AG04450 (cell line): Measurements from ENCODE around the gene TSPYL4. TPM values are rescaled to one million over a fixed set of nuclear protein-coding genes. Genes with fewer than 3 reads are reported as not detected.

Experiments used
- CTCF ChIA-PET: fragments of 300-600, 350-600 bp; formaldehyde crosslinking; extraction: SDS; loops from one replicate; lab custom pipeline; 2022; ENCODE audit warnings: antibody characterized with exemption, inconsistent platforms; lab: Charles Lee
- POLR2A ChIA-PET: fragments of 350-600 bp; formaldehyde crosslinking; extraction: SDS; loops from one replicate; lab custom pipeline; 2021; ENCODE audit warnings: antibody characterized with exemption, inconsistent platforms; lab: Yijun Ruan, JAX
- DNase-seq: peaks from one replicate; pipeline ENCODE4 v3.0.0-alpha.2; 2011; ENCODE audit warnings: low read depth, low spot score
- H3K27ac ChIP-seq: one replicate; pipeline ENCODE4 v1.5.1; 2012; ENCODE audit warnings: low read depth, low read length, control low read depth
- H3K27me3 ChIP-seq: one replicate; pipeline ENCODE4 v1.6.0; 2012; ENCODE audit warnings: low read length; ENCODE audit not compliant: control insufficient read depth, insufficient read depth
- H3K4me3 ChIP-seq: 2 replicates; pipeline ENCODE4 v1.5.1; 2011; ENCODE audit warnings: mild to moderate bottlenecking, low read depth, low read length, control low read depth
- H3K9me3 ChIP-seq: 2 replicates; pipeline ENCODE4 v1.5.1; 2012; ENCODE audit warnings: low read length; ENCODE audit not compliant: control insufficient read depth, insufficient read depth
- CTCF ChIP-seq: IDR thresholded peaks from 2 replicates; pipeline ENCODE4 v1.5.1; 2011; ENCODE audit warnings: low read depth, low read length, control low read depth, inconsistent platforms
- polyA plus RNA-seq: library from polyadenylated mRNA; depleted of rRNA; stranded (reverse); fragments of >200 nt; gene quantifications from 2 replicates; pipeline ENCODE4 v1.2.3, GENCODE V29; 2011

Gene TSPYL4
- polyA plus RNA-seq, 1 experiment = 25.1 TPM

GRCh38 chr6:116267836-116268588, 14.1 kb upstream of the TSPYL4 start:
- CTCF ChIA-PET = interaction anchor here (0.6 to 5.5 kb wide), 77 partner anchors 9 to 578 kb away, joined by 3 to 160 read pairs (median 5); partner anchors contain the start of genes CALHM4, CALHM5, RSPH4A and RWDD1
- POLR2A ChIA-PET = interaction anchor here (1.1 to 1.5 kb wide), 4 partner anchors 11 to 303 kb away, joined by 3 to 4 read pairs (median 3); partner anchors contain the start of genes RWDD1, TSPYL1 and TSPYL4
- Histone ChIP-seq H3K9me3 (no peaks in the 10 kb centered on the region; the same call in 1 of the 2 replicates), H3K27ac (no peak overlapping the region), H3K27me3 (no peaks in the 10 kb centered on the region), H3K4me3 (no peak overlapping the region)
- DNase-seq = no peak
- no peak for TF ChIP-seq CTCF

- CTCF ChIA-PET = interaction anchor here (0.6 to 5.5 kb wide), 19 partner anchors 8 to 330 kb away, joined by 3 to 160 read pairs (median 12); partner anchors contain the start of genes CALHM4, CALHM5, RWDD1 and TSPYL1
- no peak for TF ChIP-seq CTCF
- H3K4me3 ChIP-seq = no peak overlapping the region
- POLR2A ChIA-PET = no interaction called here
- DNase-seq = no peak
- H3K9me3 ChIP-seq = no peaks in the 10 kb centered on the region; the same call in 1 of the 2 replicates
- no peak overlapping the region for H3K27ac ChIP-seq
- no peaks in the 10 kb centered on the region for H3K27me3 ChIP-seq
Observed at GRCh38 chr6:116266803-116267202, 12.9 kb upstream of the TSPYL4 start.

GRCh38 chr6:116265041-116265829, 11.4 kb upstream of the TSPYL4 start:
- no peak overlapping the region for H3K27ac ChIP-seq
- CTCF ChIA-PET = interaction anchor here (0.6 to 1.1 kb wide), 4 partner anchors 13 to 423 kb away, joined by 3 to 7 read pairs (median 4); no protein-coding TSS in a partner anchor
- H3K9me3 ChIP-seq = no peaks in the 10 kb centered on the region; the same call in 1 of the 2 replicates
- no peaks in the 10 kb centered on the region for H3K27me3 ChIP-seq
- POLR2A ChIA-PET = no interaction called here
- DNase-seq = no peak
- TF ChIP-seq CTCF = no peak
- H3K4me3 ChIP-seq = no peak overlapping the region

- Histone ChIP-seq H3K27ac (no peak overlapping the region), H3K4me3 (no peak overlapping the region), H3K9me3 (no peaks in the 10 kb centered on the region; the same call in 1 of the 2 replicates), H3K27me3 (no peaks in the 10 kb centered on the region)
- POLR2A ChIA-PET = no interaction called here
- no peak for DNase-seq
- no peak for TF ChIP-seq CTCF
- CTCF ChIA-PET = interaction anchor here (1.5 to 2.0 kb wide), 2 partner anchors 46 to 298 kb away, joined by 4 to 8 read pairs; no protein-coding TSS in a partner anchor
Observed at GRCh38 chr6:116263353-116263752, 9.5 kb upstream of the TSPYL4 start.
